ENCODE measurements around the gene KCNRG. TPM values are rescaled to one million over a fixed set of nuclear protein-coding genes. Genes with fewer than 3 reads are reported as not detected.
"Not testable (repeated sequence)": the region's sequence is repeated elsewhere in the genome, so short reads cannot be mapped to it uniquely, and the experiment has no call there.

KCNRG gene
- total RNA-seq, 4 donors from 2014 or later = 0.78 to 5.1 TPM; not detected in 2

- TF ChIP-seq POLR2A (IDR thresholded peaks at IDR 0.05) = no peak
- no peak for TF ChIP-seq CTCF (IDR thresholded peaks at IDR 0.05)
- no peak for DNase-seq (ENCODE audit: low spot score in 2 of 2)
- intact Hi-C loops (cut with DNase I; ENCODE audit: low total_unique reads) = loop anchor here (10.0 kb wide), 1 partner anchor 1095 kb away; no protein-coding TSS in a partner anchor
- H3K4me3 ChIP-seq (ENCODE audit: low read depth, poor library complexity, severe bottlenecking) = no peak overlapping the region
Observed at GRCh38 chr13:49980266-49980665, 35.0 kb upstream of the KCNRG start.

- TF ChIP-seq CTCF (IDR thresholded peaks at IDR 0.05) (no peak), POLR2A (IDR thresholded peaks at IDR 0.05) (no peak)
- intact Hi-C loops (cut with DNase I; ENCODE audit: low total_unique reads) = loop anchor here (10.0 kb wide), 1 partner anchor 1090 kb away; no protein-coding TSS in a partner anchor
- 62 to 71% methylated on average over 2 of the region's 2 CpGs for WGBS, 2 donors
- H3K4me3 ChIP-seq (ENCODE audit: low read depth, poor library complexity, severe bottlenecking) = no peak overlapping the region
- DNase-seq (ENCODE audit: low spot score in 2 of 2) = no peak
Observed at GRCh38 chr13:49985129-49985528, 30.1 kb upstream of the KCNRG start.

- H3K4me3 ChIP-seq (ENCODE audit: low read depth, poor library complexity, severe bottlenecking) = no peak overlapping the region
- TF ChIP-seq CTCF (IDR thresholded peaks at IDR 0.05) (no peak), POLR2A (IDR thresholded peaks at IDR 0.05) (no peak)
- 83 to 92% methylated on average over 7 of the region's 7 CpGs for WGBS, 2 donors
- no peak for DNase-seq (ENCODE audit: low spot score in 2 of 2)
- intact Hi-C loops (cut with DNase I; ENCODE audit: low total_unique reads) = loop anchor here (10.0 kb wide), 1 partner anchor 1088 kb away; no protein-coding TSS in a partner anchor
Observed at GRCh38 chr13:49986471-49986870, 28.8 kb upstream of the KCNRG start.

GRCh38 chr13:49990612-49991011 is 24.6 kb upstream of the KCNRG start:
- 57 to 69% methylated on average over 6 of the region's 6 CpGs for whole genome bisulfite sequencing, 2 donors
- intact Hi-C loops (cut with DNase I; ENCODE audit: low total_unique reads) = loop anchor here (10.0 kb wide), 1 partner anchor 134 kb away; no protein-coding TSS in a partner anchor
- not testable (repeated sequence) for DNase-seq (ENCODE audit: low spot score in 2 of 2); H3K4me3 ChIP-seq (ENCODE audit: low read depth, poor library complexity, severe bottlenecking)

- TF ChIP-seq CTCF (IDR thresholded peaks at IDR 0.05) (no peak), POLR2A (IDR thresholded peaks at IDR 0.05) (no peak)
- DNase-seq (ENCODE audit: low spot score in 2 of 2) = no peak
- intact Hi-C loops (cut with DNase I; ENCODE audit: low total_unique reads) = loop anchor here (10.0 kb wide), 1 partner anchor 132 kb away; no protein-coding TSS in a partner anchor
- H3K4me3 ChIP-seq (ENCODE audit: low read depth, poor library complexity, severe bottlenecking) = no peak overlapping the region
Observed at GRCh38 chr13:49993111-49993510, 22.1 kb upstream of the KCNRG start.

- intact Hi-C loops (cut with DNase I; ENCODE audit: low total_unique reads) = loop anchor here (10.0 kb wide), 1 partner anchor 131 kb away; no protein-coding TSS in a partner anchor
- 82 to 84% methylated on average over 5 of the region's 5 CpGs for WGBS, 2 donors
- TF ChIP-seq CTCF (IDR thresholded peaks at IDR 0.05) = no peak
- no peak for TF ChIP-seq POLR2A (IDR thresholded peaks at IDR 0.05)
- H3K4me3 ChIP-seq (ENCODE audit: low read depth, poor library complexity, severe bottlenecking) = no peak overlapping the region
- no peak for DNase-seq (ENCODE audit: low spot score in 2 of 2)
Observed at GRCh38 chr13:49993666-49994065, 21.6 kb upstream of the KCNRG start.

All from lower leg skin (tissue), 4 donors.